ENCODE data around the gene ZPR1.
"Not testable (repeated sequence)": the region's sequence is repeated elsewhere in the genome, so short reads cannot be mapped to it uniquely, and the experiment has no call there.

The ZPR1 gene

GRCh38 chr11:116823031-116823843 lies 35.4 kb upstream of the ZPR1 start, which contains the start of gene APOA4:
APOA4 (minus strand) TSS chr11:116823304; CDS start chr11:116823191, 113 bp downstream.
- in situ Hi-C loops (cut with MboI; ENCODE audit: low sequenced_read_pairs) = no loop called here

GRCh38 chr11:116822575-116822974 lies 34.8 kb upstream of the ZPR1 start:
- in situ Hi-C loops (cut with MboI; ENCODE audit: low sequenced_read_pairs) = no loop called here

GRCh38 chr11:116821050-116821918 lies 33.5 kb upstream of the ZPR1 start:
- in situ Hi-C loops (cut with MboI; ENCODE audit: low sequenced_read_pairs) = no loop called here

- in situ Hi-C loops (cut with MboI; ENCODE audit: low sequenced_read_pairs) = no loop called here
These were observed 31.2 kb upstream of the ZPR1 start for GRCh38 chr11:116819049-116819448.

- in situ Hi-C loops (cut with MboI; ENCODE audit: low sequenced_read_pairs) = no loop called here
These were observed 26.7 kb upstream of the ZPR1 start for GRCh38 chr11:116814502-116814901.

- in situ Hi-C loops (cut with MboI; ENCODE audit: low sequenced_read_pairs) = no loop called here
These were observed 26.1 kb upstream of the ZPR1 start for GRCh38 chr11:116813781-116814471.

- in situ Hi-C loops (cut with MboI; ENCODE audit: low sequenced_read_pairs) = no loop called here
These were observed 25.3 kb upstream of the ZPR1 start for GRCh38 chr11:116813170-116813569.

- in situ Hi-C loops (cut with MboI; ENCODE audit: low sequenced_read_pairs) = no loop called here
These were observed 24.3 kb upstream of the ZPR1 start for GRCh38 chr11:116812109-116812508.

- in situ Hi-C loops (cut with MboI; ENCODE audit: low sequenced_read_pairs) = no loop called here
These were observed 23.4 kb upstream of the ZPR1 start for GRCh38 chr11:116811194-116811593.

GRCh38 chr11:116808262-116809175 lies 20.7 kb upstream of the ZPR1 start:
- in situ Hi-C loops (cut with MboI; ENCODE audit: low sequenced_read_pairs) = no loop called here

GRCh38 chr11:116807601-116808261 lies 19.9 kb upstream of the ZPR1 start:
- in situ Hi-C loops (cut with MboI; ENCODE audit: low sequenced_read_pairs) = no loop called here

GRCh38 chr11:116804001-116804400 lies 16.2 kb upstream of the ZPR1 start:
- in situ Hi-C loops (cut with MboI; ENCODE audit: low sequenced_read_pairs) = no loop called here

GRCh38 chr11:116801662-116802061 lies 13.8 kb upstream of the ZPR1 start:
- in situ Hi-C loops (cut with MboI; ENCODE audit: low sequenced_read_pairs) = not testable (repeated sequence)

- in situ Hi-C loops (cut with MboI; ENCODE audit: low sequenced_read_pairs) = no loop called here
These were observed 12.8 kb upstream of the ZPR1 start for GRCh38 chr11:116800610-116801009.

- in situ Hi-C loops (cut with MboI; ENCODE audit: low sequenced_read_pairs) = no loop called here
These were observed 10.5 kb upstream of the ZPR1 start for GRCh38 chr11:116798368-116798767.

GRCh38 chr11:116797816-116798215 lies 10.0 kb upstream of the ZPR1 start:
- in situ Hi-C loops (cut with MboI; ENCODE audit: low sequenced_read_pairs) = no loop called here

GRCh38 chr11:116796548-116796947 lies 8.7 kb upstream of the ZPR1 start:
- in situ Hi-C loops (cut with MboI; ENCODE audit: low sequenced_read_pairs) = no loop called here

- in situ Hi-C loops (cut with MboI; ENCODE audit: low sequenced_read_pairs) = no loop called here
These were observed 7.0 kb upstream of the ZPR1 start for GRCh38 chr11:116794851-116795250.

- in situ Hi-C loops (cut with MboI; ENCODE audit: low sequenced_read_pairs) = no loop called here
These were observed 5.9 kb upstream of the ZPR1 start for GRCh38 chr11:116793772-116794097.
